ENCODE results near the gene LPCAT1.

The LPCAT1 gene

DNA sequence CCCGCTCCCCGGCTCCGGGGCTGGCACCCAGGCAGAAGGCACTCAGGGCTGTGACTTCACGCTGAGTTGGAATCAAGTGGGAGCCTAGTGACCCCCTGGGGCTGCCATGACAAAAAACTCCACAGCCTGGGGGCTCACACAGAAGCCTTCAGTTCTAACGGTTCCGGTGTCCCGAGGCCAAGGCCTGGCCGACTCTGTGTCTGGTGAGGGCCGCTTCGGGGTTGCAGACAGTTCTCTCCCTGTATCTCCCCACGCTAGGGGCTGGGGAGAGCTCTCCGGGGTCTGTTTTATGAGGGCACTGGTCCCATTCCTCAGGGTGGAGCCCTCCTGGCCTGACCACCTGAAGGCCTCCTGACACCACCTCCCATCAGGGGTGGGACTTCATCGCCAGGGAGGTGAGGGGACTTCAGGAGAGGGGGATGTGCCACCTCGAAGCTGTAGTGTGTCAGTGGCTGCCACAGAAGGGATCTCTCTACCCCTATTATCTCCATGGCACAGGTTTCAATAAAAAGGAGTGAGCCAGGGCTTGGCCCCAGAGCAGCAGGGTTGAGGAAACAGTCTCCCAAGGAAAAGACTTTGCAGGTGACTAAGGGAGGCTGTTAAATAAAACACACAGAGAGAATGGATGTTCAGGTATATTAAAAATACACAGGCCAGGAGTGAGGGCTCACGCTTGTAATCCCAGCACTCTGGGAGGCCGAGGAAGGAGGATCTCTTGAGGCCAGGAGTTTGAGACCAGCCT, 77.0 kb downstream of the LPCAT1 start:
- no peaks in the 10 kb centered on the region for H3K36me3 ChIP-seq (ENCODE audit: control insufficient read depth in 5 of 5, insufficient read depth in 5 of 5, low read length in 5 of 5)
- peaks cover 37 to 56% (median 52%) of the 10 kb centered on the region in 5 donors for H3K27me3 ChIP-seq (ENCODE audit: control insufficient read depth in 5 of 5, insufficient read depth in 4 of 5, low read length in 5 of 5)
- no peaks in the 10 kb centered on the region for H3K9me3 ChIP-seq (ENCODE audit: control insufficient read depth in 5 of 5, low read length in 5 of 5)
- H3K9ac ChIP-seq (ENCODE audit: low read length in 5 of 5), result no peak overlapping the region
- H3K27ac ChIP-seq (ENCODE audit: low read depth, low read length), result no peak overlapping the region
- H3K4me3 ChIP-seq (ENCODE audit: low read depth in 1 of 5, low read length in 5 of 5), result no peak overlapping the region
- H3K4me1 ChIP-seq (ENCODE audit: control insufficient read depth in 5 of 5, insufficient read depth in 5 of 5, low read length in 5 of 5), result peaks cover 0 to 10% (median 4%) of the 10 kb centered on the region in 5 donors

DNA sequence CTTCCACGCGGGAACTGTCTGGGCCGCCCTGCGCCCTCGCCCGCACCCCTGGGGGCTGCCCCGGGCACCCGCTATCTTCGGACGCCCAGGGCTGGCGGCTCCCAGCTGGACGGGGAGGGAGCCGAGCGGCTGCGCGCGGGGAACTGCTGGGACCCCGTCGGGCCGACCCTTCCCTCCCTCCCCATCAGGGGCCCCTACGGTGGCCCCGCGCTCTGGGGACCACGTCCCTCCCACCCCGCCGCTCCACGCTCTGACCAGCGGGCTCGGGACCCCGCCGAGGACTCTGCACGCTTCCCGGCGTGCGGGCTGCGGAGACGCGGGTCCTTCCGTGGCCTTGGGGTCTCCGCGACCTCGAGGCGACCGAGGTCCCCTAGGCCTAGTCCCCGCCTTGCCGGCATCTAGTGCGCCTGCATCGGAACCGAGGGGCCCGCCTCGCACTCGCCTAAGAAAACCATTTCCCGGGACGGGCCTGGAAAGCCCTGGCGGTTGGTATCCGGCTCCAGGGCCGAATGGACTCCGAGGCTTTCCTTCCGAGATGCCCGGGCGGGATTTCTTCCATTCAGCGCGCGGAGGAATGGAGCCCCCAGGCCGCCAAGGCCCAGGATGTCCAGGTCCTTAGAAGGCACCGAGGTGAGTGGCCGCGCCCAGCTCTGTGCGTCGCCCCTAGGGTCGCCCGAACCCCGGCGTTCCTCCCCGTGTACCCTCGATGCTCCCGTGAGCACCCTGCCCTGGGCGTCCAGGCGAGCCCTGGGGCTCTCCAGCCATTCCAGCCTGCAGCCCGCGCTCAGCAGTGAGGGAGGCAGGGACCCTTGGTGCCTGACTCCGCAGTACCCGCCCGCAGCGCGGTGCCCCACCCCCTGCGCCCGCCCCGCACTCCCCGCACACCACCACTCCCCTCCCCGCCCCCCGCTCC, 77.8 kb downstream of the LPCAT1 start:
- H3K36me3 ChIP-seq (ENCODE audit: control insufficient read depth in 5 of 5, insufficient read depth in 5 of 5, low read length in 5 of 5), result no peaks in the 10 kb centered on the region
- no peak overlapping the region for H3K9ac ChIP-seq (ENCODE audit: low read length in 5 of 5)
- H3K4me1 ChIP-seq (ENCODE audit: control insufficient read depth in 5 of 5, insufficient read depth in 5 of 5, low read length in 5 of 5), result peaks cover 0 to 10% (median 4%) of the 10 kb centered on the region in 5 donors
- no peak overlapping the region for H3K27ac ChIP-seq (ENCODE audit: low read depth, low read length)
- H3K9me3 ChIP-seq (ENCODE audit: control insufficient read depth in 5 of 5, low read length in 5 of 5), result peaks cover 0 to 5% (median under 1%) of the 10 kb centered on the region in 5 donors
- H3K27me3 ChIP-seq (ENCODE audit: control insufficient read depth in 5 of 5, insufficient read depth in 4 of 5, low read length in 5 of 5), result peaks cover 39 to 64% (median 56%) of the 10 kb centered on the region in 5 donors
- H3K4me3 ChIP-seq (ENCODE audit: low read depth in 1 of 5, low read length in 5 of 5), result no peak overlapping the region

DNA sequence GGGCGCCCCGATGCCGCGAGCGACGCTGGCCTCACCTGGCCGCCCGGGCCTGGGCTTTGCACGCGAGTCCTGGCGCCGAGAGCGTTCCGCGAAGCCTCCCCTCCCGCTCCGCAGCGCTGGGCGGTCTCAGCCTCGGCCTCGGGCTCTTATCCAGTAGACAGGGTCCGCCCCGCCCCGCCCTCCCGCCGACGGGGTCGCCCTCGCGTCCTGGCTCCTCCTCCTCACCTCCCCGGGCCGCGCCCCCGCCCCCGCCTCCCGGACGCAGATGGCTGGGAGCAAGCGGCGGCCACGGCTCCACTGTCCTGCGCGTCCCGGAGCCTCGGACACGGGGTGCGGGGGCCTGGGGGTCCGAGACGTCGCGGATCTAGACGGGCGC, 78.5 kb downstream of the LPCAT1 start, which contains the start of gene SLC6A3:
TSS of gene SLC6A3 (minus strand) at position 128 of the 376 bp plus-strand sequence. CDS start 2,243 bp downstream, outside the sequence.
- peaks cover 0 to 10% (median 4%) of the 10 kb centered on the region in 5 donors for H3K4me1 ChIP-seq (ENCODE audit: control insufficient read depth in 5 of 5, insufficient read depth in 5 of 5, low read length in 5 of 5)
- peaks cover 42 to 64% (median 58%) of the 10 kb centered on the region in 5 donors for H3K27me3 ChIP-seq (ENCODE audit: control insufficient read depth in 5 of 5, insufficient read depth in 4 of 5, low read length in 5 of 5)
- H3K4me3 ChIP-seq (ENCODE audit: low read depth in 1 of 5, low read length in 5 of 5), result no peak within 1 kb of the TSS
- no peak within 1 kb of the TSS for H3K27ac ChIP-seq (ENCODE audit: low read depth, low read length)
- H3K9me3 ChIP-seq (ENCODE audit: control insufficient read depth in 5 of 5, low read length in 5 of 5), result peaks cover 0 to 10% (median 6%) of the 10 kb centered on the region in 5 donors
- H3K36me3 ChIP-seq (ENCODE audit: control insufficient read depth in 5 of 5, insufficient read depth in 5 of 5, low read length in 5 of 5), result no peaks in the 10 kb centered on the region
- no peak within 1 kb of the TSS for H3K9ac ChIP-seq (ENCODE audit: low read length in 5 of 5)

DNA sequence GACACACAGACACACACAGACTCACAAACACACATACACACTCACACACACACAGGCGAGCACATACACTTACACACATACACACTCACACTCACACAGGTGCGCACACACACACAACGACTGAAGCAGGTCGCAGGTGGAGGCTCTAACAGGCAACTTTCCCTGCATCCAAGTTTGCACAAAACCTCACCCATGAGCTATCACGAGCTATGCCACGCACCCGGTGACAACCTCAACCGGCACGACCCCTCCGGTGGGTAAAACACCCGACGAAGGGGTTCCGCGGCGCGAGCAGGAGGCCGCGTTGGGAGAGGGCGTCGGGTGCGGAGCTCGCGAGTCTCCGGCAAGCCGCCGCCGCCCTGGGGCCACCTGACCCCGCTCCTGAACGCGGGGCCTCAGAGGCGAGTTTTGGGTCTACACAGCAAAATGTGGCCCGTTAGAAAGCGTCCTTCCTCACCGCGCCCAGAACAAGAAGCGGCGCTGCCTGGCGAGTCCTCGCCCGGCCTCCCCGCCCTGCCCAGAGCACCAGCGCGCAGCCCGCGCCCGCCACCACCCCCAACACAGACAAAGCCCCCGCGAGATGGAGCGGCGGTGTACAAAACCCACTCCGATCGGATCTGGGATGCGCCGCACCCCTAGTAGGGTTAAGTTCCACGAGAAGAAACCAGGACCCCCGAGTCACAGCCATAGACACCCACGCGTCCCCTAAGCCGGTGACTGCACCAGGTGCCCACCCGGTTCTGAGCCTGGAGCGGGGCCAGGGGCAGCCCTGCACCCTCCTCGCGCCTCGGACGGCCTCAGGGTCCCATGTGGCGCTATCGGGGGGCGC, 79.2 kb downstream of the LPCAT1 start:
- no peak overlapping the region for H3K9ac ChIP-seq (ENCODE audit: low read length in 5 of 5)
- peaks cover 40 to 69% (median 62%) of the 10 kb centered on the region in 5 donors for H3K27me3 ChIP-seq (ENCODE audit: control insufficient read depth in 5 of 5, insufficient read depth in 4 of 5, low read length in 5 of 5)
- H3K4me3 ChIP-seq (ENCODE audit: low read depth in 1 of 5, low read length in 5 of 5), result no peak overlapping the region
- peaks cover 0 to 10% (median 4%) of the 10 kb centered on the region in 5 donors for H3K4me1 ChIP-seq (ENCODE audit: control insufficient read depth in 5 of 5, insufficient read depth in 5 of 5, low read length in 5 of 5)
- peaks cover 0 to 10% (median 6%) of the 10 kb centered on the region in 5 donors for H3K9me3 ChIP-seq (ENCODE audit: control insufficient read depth in 5 of 5, low read length in 5 of 5)
- H3K36me3 ChIP-seq (ENCODE audit: control insufficient read depth in 5 of 5, insufficient read depth in 5 of 5, low read length in 5 of 5), result no peaks in the 10 kb centered on the region
- H3K27ac ChIP-seq (ENCODE audit: low read depth, low read length), result no peak overlapping the region

DNA sequence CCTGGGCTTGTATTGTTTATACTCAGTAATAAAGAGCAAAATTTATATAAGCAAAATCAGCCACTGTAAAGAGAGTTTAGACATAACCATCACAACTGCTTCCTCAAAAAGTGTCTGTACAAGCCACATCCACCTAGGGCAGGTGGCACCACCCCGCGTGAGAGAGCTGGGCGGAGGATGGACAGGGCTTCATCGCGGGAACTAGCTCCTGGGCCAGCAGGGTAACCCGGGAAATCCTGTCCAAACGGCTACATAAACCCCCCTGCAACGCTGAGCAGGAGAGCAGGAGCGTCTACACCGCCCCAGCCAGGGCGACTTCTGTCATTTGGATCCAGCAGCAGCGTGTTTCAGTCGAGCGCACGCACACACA, 79.8 kb downstream of the LPCAT1 start:
- Histone ChIP-seq H3K4me1 (ENCODE audit: control insufficient read depth in 5 of 5, insufficient read depth in 5 of 5, low read length in 5 of 5) (peaks cover 0 to 10% (median 4%) of the 10 kb centered on the region in 5 donors), H3K9me3 (ENCODE audit: control insufficient read depth in 5 of 5, low read length in 5 of 5) (peaks cover 0 to 10% (median 6%) of the 10 kb centered on the region in 5 donors), H3K4me3 (ENCODE audit: low read depth in 1 of 5, low read length in 5 of 5) (no peak overlapping the region), H3K9ac (ENCODE audit: low read length in 5 of 5) (no peak overlapping the region), H3K27me3 (ENCODE audit: control insufficient read depth in 5 of 5, insufficient read depth in 4 of 5, low read length in 5 of 5) (peaks cover 39 to 70% (median 58%) of the 10 kb centered on the region in 5 donors), H3K36me3 (ENCODE audit: control insufficient read depth in 5 of 5, insufficient read depth in 5 of 5, low read length in 5 of 5) (no peaks in the 10 kb centered on the region), H3K27ac (ENCODE audit: low read depth, low read length) (no peak overlapping the region)

DNA sequence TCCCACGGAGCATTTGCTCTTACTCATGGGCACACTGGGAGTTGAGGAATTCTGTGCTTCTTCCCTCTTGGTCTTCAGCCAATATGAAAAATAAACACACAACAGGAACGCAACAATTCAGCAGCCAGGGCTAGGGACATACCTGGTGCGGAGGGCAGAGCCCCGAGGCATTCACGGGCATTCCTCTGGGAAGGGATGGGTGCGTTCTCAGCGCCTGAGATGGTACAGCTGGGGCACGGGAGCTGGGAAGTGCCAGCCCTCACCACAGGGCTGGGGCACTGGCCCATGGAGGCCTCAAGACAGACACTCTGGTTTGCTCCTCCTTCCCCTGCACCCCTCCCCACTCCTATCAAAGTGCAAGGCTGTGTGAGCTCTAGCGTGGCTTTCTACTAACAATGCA, 80.6 kb downstream of the LPCAT1 start:
- Histone ChIP-seq H3K9me3 (ENCODE audit: control insufficient read depth in 5 of 5, low read length in 5 of 5) (peaks cover 0 to 10% (median 6%) of the 10 kb centered on the region in 5 donors), H3K9ac (ENCODE audit: low read length in 5 of 5) (no peak overlapping the region), H3K4me3 (ENCODE audit: low read depth in 1 of 5, low read length in 5 of 5) (no peak overlapping the region), H3K27me3 (ENCODE audit: control insufficient read depth in 5 of 5, insufficient read depth in 4 of 5, low read length in 5 of 5) (peaks cover 36 to 73% (median 58%) of the 10 kb centered on the region in 5 donors), H3K36me3 (ENCODE audit: control insufficient read depth in 5 of 5, insufficient read depth in 5 of 5, low read length in 5 of 5) (no peaks in the 10 kb centered on the region), H3K27ac (ENCODE audit: low read depth, low read length) (no peak overlapping the region), H3K4me1 (ENCODE audit: control insufficient read depth in 5 of 5, insufficient read depth in 5 of 5, low read length in 5 of 5) (peaks cover 0 to 10% (median 4%) of the 10 kb centered on the region in 5 donors)

DNA sequence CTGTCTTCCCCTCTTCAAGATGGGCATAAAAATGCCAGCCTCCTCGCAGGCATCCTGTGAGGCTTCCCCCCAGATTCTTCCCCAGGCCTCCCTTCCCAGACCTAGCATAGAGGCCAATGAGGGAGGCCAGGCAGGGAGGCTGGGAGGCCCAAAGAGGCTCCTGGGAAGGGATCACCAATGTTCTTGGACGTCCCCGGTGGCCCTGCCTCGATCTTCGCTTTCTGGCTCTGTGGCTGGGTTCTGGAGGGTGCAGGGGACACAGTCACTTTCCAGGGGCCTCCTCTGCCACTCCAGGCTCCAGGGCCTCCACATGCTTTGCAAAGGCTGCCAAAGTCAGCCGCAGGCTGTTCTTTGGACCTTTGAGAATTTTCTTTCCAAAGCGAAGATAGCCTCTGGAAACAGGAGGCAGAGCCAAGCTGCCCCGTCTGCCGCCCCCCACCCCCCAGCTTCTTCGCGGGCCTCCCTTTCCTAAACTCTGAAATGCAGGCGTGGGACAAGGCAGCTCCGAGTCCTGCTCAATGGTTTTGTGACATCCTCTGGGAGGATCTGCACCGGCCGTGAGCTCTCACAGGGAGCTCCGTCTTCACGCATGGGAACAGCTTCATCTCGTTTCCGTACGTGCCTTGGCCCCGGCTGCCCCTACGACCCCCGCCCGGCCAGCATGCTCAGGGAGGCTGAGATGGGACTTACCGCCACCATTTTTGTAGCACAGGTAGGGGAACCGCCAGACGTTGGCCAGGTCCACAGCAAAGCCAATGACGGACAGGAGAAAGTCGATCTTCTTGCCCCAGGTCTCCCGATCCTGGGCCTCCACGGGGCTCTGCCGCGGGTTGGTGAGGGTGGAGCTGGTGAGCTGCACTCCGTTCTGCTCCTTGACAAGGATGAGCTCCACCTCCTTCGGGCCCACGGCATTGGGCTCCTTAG, 81.3 kb downstream of the LPCAT1 start:
- peaks cover 33 to 69% (median 57%) of the 10 kb centered on the region in 5 donors for H3K27me3 ChIP-seq (ENCODE audit: control insufficient read depth in 5 of 5, insufficient read depth in 4 of 5, low read length in 5 of 5)
- H3K9ac ChIP-seq (ENCODE audit: low read length in 5 of 5), result no peak overlapping the region
- H3K36me3 ChIP-seq (ENCODE audit: control insufficient read depth in 5 of 5, insufficient read depth in 5 of 5, low read length in 5 of 5), result no peaks in the 10 kb centered on the region
- H3K27ac ChIP-seq (ENCODE audit: low read depth, low read length), result no peak overlapping the region
- H3K9me3 ChIP-seq (ENCODE audit: control insufficient read depth in 5 of 5, low read length in 5 of 5), result peaks cover 0 to 10% (median 6%) of the 10 kb centered on the region in 5 donors
- H3K4me1 ChIP-seq (ENCODE audit: control insufficient read depth in 5 of 5, insufficient read depth in 5 of 5, low read length in 5 of 5), result peaks cover 0 to 10% (median 4%) of the 10 kb centered on the region in 5 donors
- H3K4me3 ChIP-seq (ENCODE audit: low read depth in 1 of 5, low read length in 5 of 5), result no peak overlapping the region

DNA sequence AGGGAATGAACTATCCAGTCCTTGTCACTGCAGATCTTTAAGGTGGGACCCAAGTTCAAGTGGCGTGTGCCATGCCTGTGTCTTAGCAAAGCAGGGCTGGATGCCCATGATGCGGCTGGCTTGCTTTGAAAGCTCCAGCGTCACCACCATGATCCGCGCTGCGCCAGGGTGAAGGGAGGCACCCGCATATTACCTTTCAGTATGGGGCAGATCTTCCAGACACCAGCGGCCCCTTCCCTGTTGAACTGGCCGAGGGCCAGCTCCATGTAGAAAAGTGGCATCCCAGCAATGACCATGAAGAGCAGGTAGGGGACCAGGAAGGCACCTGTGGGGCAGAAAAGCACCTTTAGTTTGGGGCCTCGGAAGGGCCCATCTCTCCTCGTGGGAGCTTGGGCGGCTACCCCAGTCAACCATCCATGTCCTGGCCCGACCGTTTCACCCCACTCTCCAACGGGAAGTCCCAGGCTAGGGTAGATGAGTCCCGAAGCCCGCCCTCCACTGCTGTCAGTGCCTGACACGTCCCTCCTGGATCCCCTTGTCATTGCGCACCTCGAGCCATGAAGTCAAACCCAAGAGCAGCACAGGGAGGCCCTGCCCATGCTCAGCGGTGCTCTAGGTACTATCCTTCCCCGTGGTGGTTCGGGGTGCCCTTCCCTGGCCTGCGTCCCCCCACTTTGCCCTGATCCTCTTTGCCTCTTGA, 82.4 kb downstream of the LPCAT1 start:
- Histone ChIP-seq H3K9me3 (ENCODE audit: control insufficient read depth in 5 of 5, low read length in 5 of 5) (peaks cover 0 to 10% (median 6%) of the 10 kb centered on the region in 5 donors), H3K9ac (ENCODE audit: low read length in 5 of 5) (no peak overlapping the region), H3K4me3 (ENCODE audit: low read depth in 1 of 5, low read length in 5 of 5) (no peak overlapping the region), H3K4me1 (ENCODE audit: control insufficient read depth in 5 of 5, insufficient read depth in 5 of 5, low read length in 5 of 5) (peaks cover 0 to 10% (median 4%) of the 10 kb centered on the region in 5 donors), H3K36me3 (ENCODE audit: control insufficient read depth in 5 of 5, insufficient read depth in 5 of 5, low read length in 5 of 5) (no peaks in the 10 kb centered on the region), H3K27ac (ENCODE audit: low read depth, low read length) (no peak overlapping the region), H3K27me3 (ENCODE audit: control insufficient read depth in 5 of 5, insufficient read depth in 4 of 5, low read length in 5 of 5) (peaks cover 33 to 59% (median 47%) of the 10 kb centered on the region in 5 donors)
